GM12878 (cell line): Measurements from ENCODE around the gene IL1R2. TPM values are rescaled to one million over a fixed set of nuclear protein-coding genes. Genes with fewer than 3 reads are reported as not detected.

ENCODE experiments used
- ATAC-seq: fragments of 200-7000 bp; cut with Tn5 transposase; 3 replicates; pipeline ENCODE4 v1.9.1; 2020; ENCODE audit warnings: mild to moderate bottlenecking, moderate library complexity
- BruUV-seq: library from RNA; stranded (reverse); fragments of 400-500 nt; replicated peaks from 2 replicates; lab custom pipeline; 2021; lab: Mats Ljungman, UMichigan
- CTCF ChIA-PET: fragments of 300-600 bp; sonication (Branson Sonifier 250); formaldehyde crosslinking; extraction: SDS; loops from one replicate; lab custom pipeline; 2021; ENCODE audit warnings: inconsistent platforms; lab: Yijun Ruan, JAX
- POLR2A ChIA-PET: fragments of 350-600 bp; formaldehyde crosslinking; extraction: SDS; loops from one replicate; lab custom pipeline; 2021; ENCODE audit warnings: inconsistent platforms; lab: Charles Lee
- RAD21 ChIA-PET: fragments of 300-600 bp; sonication (Branson Sonifier 250); formaldehyde crosslinking; loops from one replicate; lab custom pipeline; 2023; ENCODE audit warnings: antibody characterized with exemption; ENCODE audit not compliant: unreplicated experiment; lab: Charles Lee
- SMC1A ChIA-PET: fragments of 300-600 bp; sonication (Branson Sonifier 250); formaldehyde crosslinking; loops from one replicate; lab custom pipeline; 2023; ENCODE audit not compliant: unreplicated experiment, uncharacterized antibody; lab: Charles Lee
- DNase-seq: peaks from one replicate; pipeline ENCODE4 v3.0.0-alpha.2; 2011; ENCODE audit warnings: low read depth, low spot score
- FAIRE-seq: peaks from 3 replicates; lab custom pipeline; 2011; peaks lifted over from hg19 to GRCh38; lab: Jason Lieb, UNC
- H2AFZ ChIP-seq: 2 replicates; pipeline ENCODE4 v1.6.0; 2011; ENCODE audit warnings: low read depth, low read length, control low read depth; ENCODE audit not compliant: control insufficient read depth
- H3K27ac ChIP-seq: 2 replicates; pipeline ENCODE4 v1.5.1; 2011; ENCODE audit warnings: control low read depth; ENCODE audit not compliant: control insufficient read depth, insufficient read depth
- H3K27me3 ChIP-seq, 2 experiments: replicated peaks in 1 of 2; 2 replicates each; pipeline versions ENCODE4 v1.6.0 to v1.6.1; 2011; ENCODE audit warnings: low read length in 1 of 2; ENCODE audit not compliant: control insufficient read depth in 2 of 2, insufficient read depth in 2 of 2
- H3K36me3 ChIP-seq, 2 experiments: 2 replicates each; pipeline ENCODE4 v1.5.1; 2011; ENCODE audit warnings: low read length in 1 of 2; ENCODE audit not compliant: control insufficient read depth in 2 of 2, insufficient read depth in 2 of 2
- H3K4me1 ChIP-seq: 2 replicates; pipeline ENCODE4 v1.6.1; 2011; ENCODE audit warnings: mild to moderate bottlenecking, low read length, moderate library complexity, mixed read lengths; ENCODE audit not compliant: control insufficient read depth, insufficient read depth
- H3K4me2 ChIP-seq: 2 replicates; pipeline ENCODE4 v1.6.0; 2011; ENCODE audit warnings: control low read depth; ENCODE audit not compliant: control insufficient read depth, insufficient read depth
- H3K4me3 ChIP-seq: fragments of 200-600 bp; sonication (generic); 2 replicates; pipeline ENCODE4 v1.5.1; 2016
- H3K79me2 ChIP-seq: 2 replicates; pipeline ENCODE4 v1.6.0; 2011; ENCODE audit warnings: low read length; ENCODE audit not compliant: control insufficient read depth, insufficient read depth
- H3K9ac ChIP-seq: 2 replicates; pipeline ENCODE4 v1.8.0; 2011; ENCODE audit warnings: low read length, control low read depth, mixed read lengths; ENCODE audit not compliant: control insufficient read depth, insufficient read depth
- H3K9me3 ChIP-seq: replicated peaks from 3 replicates; pipeline ENCODE4 v1.5.1; 2011; ENCODE audit warnings: mild to moderate bottlenecking, low read length; ENCODE audit not compliant: control insufficient read depth, insufficient read depth
- H4K20me1 ChIP-seq: 2 replicates; pipeline ENCODE4 v1.6.0; 2011; ENCODE audit not compliant: control insufficient read depth, insufficient read depth
- ATF7 ChIP-seq: fragments of 450-650 bp; IDR thresholded peaks from 2 replicates; pipeline ENCODE4 v1.6.1; 2016; ENCODE audit warnings: low read depth, mild to moderate bottlenecking
- CHD4 ChIP-seq: fragments of 200-600 bp; sonication (generic); IDR thresholded peaks from 2 replicates; pipeline ENCODE4 v1.6.1; 2016; ENCODE audit warnings: mild to moderate bottlenecking
- CREB1 ChIP-seq: IDR thresholded peaks from 2 replicates; pipeline ENCODE4 v1.6.1; 2012; ENCODE audit warnings: low read depth, mild to moderate bottlenecking, inconsistent platforms
- IKZF2 ChIP-seq, 2 experiments: fragments of 450-650 bp; IDR thresholded peaks; 2 replicates each; pipeline ENCODE4 v1.6.1; 2017; ENCODE audit warnings: mild to moderate bottlenecking in 2 of 2, moderate library complexity in 2 of 2
- JUND ChIP-seq: IDR thresholded peaks from 2 replicates; pipeline ENCODE4 v1.6.1; 2012; ENCODE audit warnings: low read depth, mild to moderate bottlenecking, low read length, improper control_type of control experiment, moderate library complexity
- MEF2A ChIP-seq: IDR thresholded peaks from 2 replicates; pipeline ENCODE4 v1.6.1; 2011; ENCODE audit warnings: low read depth, mild to moderate bottlenecking, low read length, moderate library complexity; ENCODE audit not compliant: insufficient read depth
- POLR2AphosphoS2 ChIP-seq: IDR thresholded peaks from 2 replicates; pipeline ENCODE4 v1.6.1; 2011; ENCODE audit warnings: low read depth, mild to moderate bottlenecking, low read length, improper control_type of control experiment, moderate library complexity
- SMC3 ChIP-seq: IDR thresholded peaks from 2 replicates; pipeline ENCODE4 v1.6.1; 2011; ENCODE audit warnings: low read length, improper control_type of control experiment, borderline replicate concordance
- ZNF24 ChIP-seq: fragments of 450-650 bp; IDR thresholded peaks from 2 replicates; pipeline ENCODE4 v1.6.1; 2017; ENCODE audit warnings: antibody characterized with exemption, mild to moderate bottlenecking
- WGBS: methylation state at CpG from one replicate; pipeline ENCODE4 v1.1.6; 2016; ENCODE audit warnings: low lambda C conversion rate; ENCODE audit not compliant: insufficient replicate concordance, insufficient coverage; ENCODE audit errors: missing lambda C conversion rate; 5-methylcytosine and 5-hydroxymethylcytosine counted together
- in situ Hi-C: fragments of 300-500 bp; cut with MboI; formaldehyde crosslinking; loops from 9 replicates; pipeline ENCODE4 v1.14.3; 2018; ENCODE audit warnings: mixed read lengths
- intact Hi-C: fragments of 100-400 bp; cut with micrococcal nuclease; formaldehyde crosslinking; loops from one replicate; pipeline ENCODE4 v1.14.2; 2022; ENCODE audit not compliant: unreplicated experiment
- polyA plus RNA-seq, 11 experiments: library from polyadenylated mRNA; depleted of rRNA in 4 of 11; unstranded in 6 of 11; stranded (reverse) in 5 of 11; fragments of >200 nt; fragmentation: Nextera tagmentation in 4 of 11; fragmentation: Illumina TruSeq in 1 of 11; extraction: Ambion mirVana in 4 of 11; extraction: Trizol in 1 of 11; gene quantifications; 1 replicate in 1 of 11; 2 replicates in 10 of 11; pipeline versions ENCODE4 v1.2.1 to v1.2.3, GENCODE V29; 2011 to 2016; ENCODE audit warnings: inconsistent platforms in 2 of 11, missing spikeins in 2 of 11, low read depth in 1 of 11
- total RNA-seq, 4 experiments: library from RNA; depleted of rRNA in 3 of 4; stranded (reverse); fragments of >200 nt in 3 of 4; fragmentation: Illumina TruSeq in 1 of 4; extraction: Trizol in 1 of 4; gene quantifications; 2 replicates each; pipeline versions ENCODE4 v1.2.1 to v1.2.3, GENCODE V29; 2013 to 2021
- TF ChIP-seq, protein P1 (sequence below): fragments of 450-650 bp; IDR thresholded peaks from 2 replicates; pipeline ENCODE4 v1.6.1; 2017; ENCODE audit warnings: low read depth, mild to moderate bottlenecking, moderate library complexity
- TF ChIP-seq, protein P2 (sequence below): fragments of 450-650 bp; IDR thresholded peaks from 2 replicates; pipeline ENCODE4 v1.6.1; 2017; ENCODE audit warnings: mild to moderate bottlenecking

The IL1R2 gene
- total and polyA plus RNA-seq, 10 of the 15 experiments (the other 5 are each of a cell fraction or from before 2014, with no cell fraction given): 0.44 to 6.4 (median 0.62) TPM

DNA sequence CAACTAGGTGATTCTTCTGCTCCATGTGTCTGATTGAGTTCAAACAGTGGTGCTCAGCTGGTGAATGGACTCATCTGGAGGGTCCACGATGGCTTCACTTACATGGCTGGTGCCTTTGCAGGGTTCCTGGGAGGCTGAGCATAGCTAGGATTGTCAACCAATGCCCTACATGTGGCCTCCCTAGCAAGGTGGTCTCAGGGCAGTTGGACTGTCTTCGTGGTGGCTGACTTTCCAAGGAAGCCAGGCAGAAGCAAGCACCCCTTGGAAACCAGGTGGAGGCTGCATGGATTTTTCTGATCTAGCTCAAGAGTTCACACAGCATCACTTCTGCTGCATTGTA lies 6.8 kb downstream of the IL1R2 start:
- ChIA-PET POLR2A (interaction anchor here (0.5 to 1.1 kb wide), 3 partner anchors 10 to 26 kb away, joined by 3 read pairs; no protein-coding TSS in a partner anchor), SMC1A (interaction anchor here (1.0 to 4.8 kb wide), 12 partner anchors 8 to 996 kb away, joined by 3 to 64 read pairs (median 9); no protein-coding TSS in a partner anchor)
- no TSS peak for BruUV-seq
- H2AFZ ChIP-seq: no peak overlapping the region
- no peak overlapping the region for H3K4me3 ChIP-seq
- peak overlapping the region; percentile 50; the same call in 1 of the 2 replicates for H3K27ac ChIP-seq
- no peak for FAIRE-seq
- H3K4me1 ChIP-seq: peaks cover 6% of the 10 kb centered on the region
- in situ Hi-C loops (no loop called here), intact Hi-C loops (no loop called here)
- H3K9ac ChIP-seq: no peak overlapping the region
- H3K79me2 ChIP-seq: no peaks in the 10 kb centered on the region; the same call in 1 of the 2 replicates
- no peak overlapping the region for H3K4me2 ChIP-seq
- H3K27me3 ChIP-seq: no peaks in the 10 kb centered on the region; a peak in 2 of 4 replicates
- no peaks in the 10 kb centered on the region for H4K20me1 ChIP-seq
- H3K36me3 ChIP-seq: no peaks in the 10 kb centered on the region
- no peak for DNase-seq
- ATAC-seq: no peak
- no peaks in the 10 kb centered on the region for H3K9me3 ChIP-seq
- WGBS: 0% methylated on average over 2 of the region's 2 CpGs
- 0 out of 2 replicates have a peak, but pooled peaks have one; percentile 31 for TF ChIP-seq ZNF24
- no peak for TF ChIP-seq ATF7
- TF ChIP-seq, all 136 proteins: peak for 1
- ChIA-PET RAD21 (interaction anchor here (0.8 to 4.3 kb wide), 10 partner anchors 8 to 242 kb away, joined by 3 to 59 read pairs (median 12); no protein-coding TSS in a partner anchor), CTCF (interaction anchor here (1.2 to 4.3 kb wide), 10 partner anchors 9 to 242 kb away, joined by 3 to 71 read pairs (median 14); no protein-coding TSS in a partner anchor)

DNA sequence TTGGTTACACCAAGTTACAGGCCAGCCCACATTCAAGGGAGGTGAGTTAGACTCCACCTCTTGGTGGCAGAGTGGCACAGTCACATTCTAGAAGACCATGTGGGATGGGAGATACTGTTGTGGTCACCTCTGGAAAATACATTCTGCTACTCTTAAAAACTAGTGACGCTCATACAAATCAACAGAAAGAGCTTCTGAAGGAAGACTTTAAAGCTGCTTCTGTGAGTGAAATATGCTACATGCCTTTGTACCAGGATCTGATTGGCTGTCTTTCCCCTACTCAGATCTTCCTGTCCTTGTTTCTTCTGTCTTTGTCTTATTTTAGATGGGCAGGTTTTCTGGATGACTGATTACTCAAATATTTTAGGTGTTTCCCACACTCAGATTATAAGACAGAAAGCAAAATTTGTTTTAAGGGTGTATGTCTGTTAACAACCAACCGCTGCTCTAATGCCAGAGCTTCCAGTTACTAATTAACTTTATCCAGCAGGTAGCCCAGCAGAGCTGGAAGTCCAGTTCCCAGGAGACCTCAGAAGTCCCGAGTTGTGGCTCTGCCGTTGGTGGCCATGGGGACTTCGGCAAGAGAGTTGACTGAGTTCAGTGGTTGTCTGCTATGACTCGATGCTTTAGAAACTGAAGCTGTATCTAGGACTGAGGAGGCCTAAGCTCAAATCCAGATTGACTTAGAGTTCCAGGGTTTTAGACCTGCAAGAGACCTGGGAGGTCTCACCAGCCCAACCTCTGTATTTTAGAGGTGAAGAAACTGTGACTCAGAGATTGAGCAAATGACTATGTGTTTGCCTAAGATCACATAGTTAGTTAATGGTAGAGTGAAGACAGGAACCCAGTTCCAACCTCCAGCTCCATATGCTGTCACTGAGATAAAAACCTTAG lies 7.4 kb downstream of the IL1R2 start:
- H3K9ac ChIP-seq: no peak overlapping the region
- ChIA-PET CTCF (interaction anchor here (0.9 to 4.3 kb wide), 16 partner anchors 9 to 241 kb away, joined by 3 to 71 read pairs (median 5); no protein-coding TSS in a partner anchor), SMC1A (interaction anchor here (0.8 to 4.8 kb wide), 23 partner anchors 8 to 996 kb away, joined by 3 to 64 read pairs (median 4); no protein-coding TSS in a partner anchor), RAD21 (interaction anchor here (0.8 to 4.3 kb wide), 15 partner anchors 9 to 243 kb away, joined by 3 to 59 read pairs (median 6); no protein-coding TSS in a partner anchor), POLR2A (interaction anchor here (0.5 to 1.6 kb wide), 4 partner anchors 9 to 241 kb away, joined by 3 to 7 read pairs (median 3); no protein-coding TSS in a partner anchor)
- FAIRE-seq (no peak), ATAC-seq (peak; percentile 71), DNase-seq (no peak)
- H3K27ac ChIP-seq: peak overlapping the region; percentile 50; the same call in 1 of the 2 replicates
- intact Hi-C loops: no loop called here
- H3K4me2 ChIP-seq: peak overlapping the region; percentile 63
- no peak overlapping the region for H3K4me3 ChIP-seq
- peak overlapping the region; percentile 33 for H2AFZ ChIP-seq
- 10% methylated on average over 6 of the region's 6 CpGs for whole genome bisulfite sequencing
- BruUV-seq: TSS peak; percentile 70
- no peaks in the 10 kb centered on the region for H3K9me3 ChIP-seq
- H3K27me3 ChIP-seq: no peaks in the 10 kb centered on the region; a peak in 2 of 4 replicates
- H3K79me2 ChIP-seq: no peaks in the 10 kb centered on the region; the same call in 1 of the 2 replicates
- peaks cover 6% of the 10 kb centered on the region for H3K4me1 ChIP-seq
- no peaks in the 10 kb centered on the region for H3K36me3 ChIP-seq
- no peaks in the 10 kb centered on the region for H4K20me1 ChIP-seq
- in situ Hi-C loops: no loop called here
- TF ChIP-seq CHD4 (no peak), JUND (no peak), POLR2AphosphoS2 (no peak), IKZF2 (IDR thresholded peaks at IDR 0.05) (peak; percentile 61 to 76), SMC3 (no peak), CREB1 (no peak), MEF2A (no peak)
- TF ChIP-seq, protein P1, sequence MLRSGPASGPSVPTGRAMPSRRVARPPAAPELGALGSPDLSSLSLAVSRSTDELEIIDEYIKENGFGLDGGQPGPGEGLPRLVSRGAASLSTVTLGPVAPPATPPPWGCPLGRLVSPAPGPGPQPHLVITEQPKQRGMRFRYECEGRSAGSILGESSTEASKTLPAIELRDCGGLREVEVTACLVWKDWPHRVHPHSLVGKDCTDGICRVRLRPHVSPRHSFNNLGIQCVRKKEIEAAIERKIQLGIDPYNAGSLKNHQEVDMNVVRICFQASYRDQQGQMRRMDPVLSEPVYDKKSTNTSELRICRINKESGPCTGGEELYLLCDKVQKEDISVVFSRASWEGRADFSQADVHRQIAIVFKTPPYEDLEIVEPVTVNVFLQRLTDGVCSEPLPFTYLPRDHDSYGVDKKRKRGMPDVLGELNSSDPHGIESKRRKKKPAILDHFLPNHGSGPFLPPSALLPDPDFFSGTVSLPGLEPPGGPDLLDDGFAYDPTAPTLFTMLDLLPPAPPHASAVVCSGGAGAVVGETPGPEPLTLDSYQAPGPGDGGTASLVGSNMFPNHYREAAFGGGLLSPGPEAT: peak; percentile 59; the same call in 1 of the 2 replicates
- TF ChIP-seq, protein P2, sequence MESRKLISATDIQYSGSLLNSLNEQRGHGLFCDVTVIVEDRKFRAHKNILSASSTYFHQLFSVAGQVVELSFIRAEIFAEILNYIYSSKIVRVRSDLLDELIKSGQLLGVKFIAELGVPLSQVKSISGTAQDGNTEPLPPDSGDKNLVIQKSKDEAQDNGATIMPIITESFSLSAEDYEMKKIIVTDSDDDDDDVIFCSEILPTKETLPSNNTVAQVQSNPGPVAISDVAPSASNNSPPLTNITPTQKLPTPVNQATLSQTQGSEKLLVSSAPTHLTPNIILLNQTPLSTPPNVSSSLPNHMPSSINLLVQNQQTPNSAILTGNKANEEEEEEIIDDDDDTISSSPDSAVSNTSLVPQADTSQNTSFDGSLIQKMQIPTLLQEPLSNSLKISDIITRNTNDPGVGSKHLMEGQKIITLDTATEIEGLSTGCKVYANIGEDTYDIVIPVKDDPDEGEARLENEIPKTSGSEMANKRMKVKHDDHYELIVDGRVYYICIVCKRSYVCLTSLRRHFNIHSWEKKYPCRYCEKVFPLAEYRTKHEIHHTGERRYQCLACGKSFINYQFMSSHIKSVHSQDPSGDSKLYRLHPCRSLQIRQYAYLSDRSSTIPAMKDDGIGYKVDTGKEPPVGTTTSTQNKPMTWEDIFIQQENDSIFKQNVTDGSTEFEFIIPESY: no peak
